ENCODE results near the gene MED13L. TPM values are rescaled to one million over a fixed set of nuclear protein-coding genes. Genes with fewer than 3 reads are reported as not detected.

Gene MED13L
- total RNA-seq, 1 experiment from 2014 or later, result 80.5 TPM

GRCh38 chr12:116150001-116150400 lies 127.5 kb downstream of the MED13L start (continued):
- TF ChIP-seq PRRX2 (CRISPR knock-in tag; IDR thresholded peaks at IDR 0.05), result no peak
- TF ChIP-seq MYBL2 (CRISPR knock-in tag; IDR thresholded peaks at IDR 0.05), result no peak

GRCh38 chr12:116148844-116149243 lies 128.6 kb downstream of the MED13L start:
- DNase-seq (ENCODE audit: low spot score), result no peak
- Mint-ChIP-seq H3K4me3 (no peak overlapping the region), H3K4me1 (peaks cover 41% of the 10 kb centered on the region), H3K27ac (no peak overlapping the region), H3K9me3 (no peaks in the 10 kb centered on the region), H3K36me3 (no peaks in the 10 kb centered on the region), H3K27me3 (ENCODE audit: low read depth) (no peaks in the 10 kb centered on the region)
- POLR2A ChIA-PET, result no interaction called here
- ATAC-seq, result no peak
- TF ChIP-seq ZNF219 (CRISPR knock-in tag; IDR thresholded peaks at IDR 0.05; ENCODE audit: borderline replicate concordance) (no peak), CBFB (CRISPR knock-in tag; IDR thresholded peaks at IDR 0.05; ENCODE audit: low read depth) (no peak), ZNF416 (CRISPR knock-in tag; IDR thresholded peaks at IDR 0.05) (no peak), ZNF281 (CRISPR knock-in tag; IDR thresholded peaks at IDR 0.05) (no peak), ESRRA (CRISPR knock-in tag; IDR thresholded peaks at IDR 0.05; ENCODE audit: borderline replicate concordance) (no peak), IRF2 (CRISPR knock-in tag; IDR thresholded peaks at IDR 0.05; ENCODE audit: borderline replicate concordance, low read depth) (no peak), ZNF263 (CRISPR knock-in tag; IDR thresholded peaks at IDR 0.05; ENCODE audit: low read depth) (no peak)
- TF ChIP-seq, protein P1, sequence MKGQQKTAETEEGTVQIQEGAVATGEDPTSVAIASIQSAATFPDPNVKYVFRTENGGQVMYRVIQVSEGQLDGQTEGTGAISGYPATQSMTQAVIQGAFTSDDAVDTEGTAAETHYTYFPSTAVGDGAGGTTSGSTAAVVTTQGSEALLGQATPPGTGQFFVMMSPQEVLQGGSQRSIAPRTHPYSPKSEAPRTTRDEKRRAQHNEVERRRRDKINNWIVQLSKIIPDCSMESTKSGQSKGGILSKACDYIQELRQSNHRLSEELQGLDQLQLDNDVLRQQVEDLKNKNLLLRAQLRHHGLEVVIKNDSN (CRISPR knock-in tag; IDR thresholded peaks at IDR 0.05), result no peak
- TF ChIP-seq, protein P2, sequence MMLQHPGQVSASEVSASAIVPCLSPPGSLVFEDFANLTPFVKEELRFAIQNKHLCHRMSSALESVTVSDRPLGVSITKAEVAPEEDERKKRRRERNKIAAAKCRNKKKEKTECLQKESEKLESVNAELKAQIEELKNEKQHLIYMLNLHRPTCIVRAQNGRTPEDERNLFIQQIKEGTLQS (CRISPR knock-in tag; conservative IDR thresholded peaks at IDR 0.05), result no peak
- TF ChIP-seq, protein P3, sequence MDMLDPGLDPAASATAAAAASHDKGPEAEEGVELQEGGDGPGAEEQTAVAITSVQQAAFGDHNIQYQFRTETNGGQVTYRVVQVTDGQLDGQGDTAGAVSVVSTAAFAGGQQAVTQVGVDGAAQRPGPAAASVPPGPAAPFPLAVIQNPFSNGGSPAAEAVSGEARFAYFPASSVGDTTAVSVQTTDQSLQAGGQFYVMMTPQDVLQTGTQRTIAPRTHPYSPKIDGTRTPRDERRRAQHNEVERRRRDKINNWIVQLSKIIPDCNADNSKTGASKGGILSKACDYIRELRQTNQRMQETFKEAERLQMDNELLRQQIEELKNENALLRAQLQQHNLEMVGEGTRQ (CRISPR knock-in tag; IDR thresholded peaks at IDR 0.05), result no peak
- TF ChIP-seq, protein P4, sequence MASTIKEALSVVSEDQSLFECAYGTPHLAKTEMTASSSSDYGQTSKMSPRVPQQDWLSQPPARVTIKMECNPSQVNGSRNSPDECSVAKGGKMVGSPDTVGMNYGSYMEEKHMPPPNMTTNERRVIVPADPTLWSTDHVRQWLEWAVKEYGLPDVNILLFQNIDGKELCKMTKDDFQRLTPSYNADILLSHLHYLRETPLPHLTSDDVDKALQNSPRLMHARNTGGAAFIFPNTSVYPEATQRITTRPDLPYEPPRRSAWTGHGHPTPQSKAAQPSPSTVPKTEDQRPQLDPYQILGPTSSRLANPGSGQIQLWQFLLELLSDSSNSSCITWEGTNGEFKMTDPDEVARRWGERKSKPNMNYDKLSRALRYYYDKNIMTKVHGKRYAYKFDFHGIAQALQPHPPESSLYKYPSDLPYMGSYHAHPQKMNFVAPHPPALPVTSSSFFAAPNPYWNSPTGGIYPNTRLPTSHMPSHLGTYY (CRISPR knock-in tag; IDR thresholded peaks at IDR 0.05), result no peak
- CTCF ChIA-PET, result no interaction called here

DNA sequence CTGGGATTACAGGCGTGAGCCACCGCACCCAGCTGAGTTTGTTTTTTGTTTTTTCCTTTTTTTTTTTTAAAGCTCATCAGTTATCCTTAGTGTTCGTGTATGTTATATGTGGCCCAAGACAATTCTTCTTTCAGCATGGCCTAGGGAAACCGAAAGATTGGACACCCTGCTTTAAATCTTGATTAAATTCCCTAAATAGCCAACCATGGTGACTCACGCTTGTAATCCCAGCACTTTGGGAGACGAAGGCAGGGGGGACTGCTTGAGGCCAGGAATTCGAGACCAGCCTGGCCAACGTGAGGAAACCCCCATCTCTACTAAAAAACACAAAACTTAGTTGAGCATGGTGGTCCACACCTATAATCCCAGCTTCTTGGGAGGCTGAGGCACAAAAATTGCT lies 131.1 kb downstream of the MED13L start:
- ATAC-seq (no peak), DNase-seq (ENCODE audit: low spot score) (no peak)
- Mint-ChIP-seq H3K36me3 (no peaks in the 10 kb centered on the region), H3K27me3 (ENCODE audit: low read depth) (no peaks in the 10 kb centered on the region), H3K9me3 (no peaks in the 10 kb centered on the region), H3K27ac (no peak overlapping the region), H3K4me1 (peaks cover 42% of the 10 kb centered on the region), H3K4me3 (no peak overlapping the region)
- ChIA-PET CTCF (no interaction called here), POLR2A (no interaction called here)
- TF ChIP-seq, protein P5, sequence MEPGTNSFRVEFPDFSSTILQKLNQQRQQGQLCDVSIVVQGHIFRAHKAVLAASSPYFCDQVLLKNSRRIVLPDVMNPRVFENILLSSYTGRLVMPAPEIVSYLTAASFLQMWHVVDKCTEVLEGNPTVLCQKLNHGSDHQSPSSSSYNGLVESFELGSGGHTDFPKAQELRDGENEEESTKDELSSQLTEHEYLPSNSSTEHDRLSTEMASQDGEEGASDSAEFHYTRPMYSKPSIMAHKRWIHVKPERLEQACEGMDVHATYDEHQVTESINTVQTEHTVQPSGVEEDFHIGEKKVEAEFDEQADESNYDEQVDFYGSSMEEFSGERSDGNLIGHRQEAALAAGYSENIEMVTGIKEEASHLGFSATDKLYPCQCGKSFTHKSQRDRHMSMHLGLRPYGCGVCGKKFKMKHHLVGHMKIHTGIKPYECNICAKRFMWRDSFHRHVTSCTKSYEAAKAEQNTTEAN (CRISPR knock-in tag; IDR thresholded peaks at IDR 0.05), result no peak
- TF ChIP-seq JAZF1 (CRISPR knock-in tag; IDR thresholded peaks at IDR 0.05) (no peak), HMGA2 (CRISPR knock-in tag; IDR thresholded peaks at IDR 0.05) (no peak), ZNF281 (CRISPR knock-in tag; IDR thresholded peaks at IDR 0.05) (no peak)

Measured in WTC11 (cell line).